Lung (tissue), 12 donors: ENCODE results near the gene LRP1. TPM values are rescaled to one million over a fixed set of nuclear protein-coding genes. Genes with fewer than 3 reads are reported as not detected.
A peak's percentile ranks its signal among the peaks of the same experiment; 100 is the strongest.

Source experiments
- ATAC-seq: fragments of 200-7000 bp; cut with Tn5 transposase; one replicate; pipeline ENCODE4 v1.9.1; 2020; ENCODE audit warnings: moderate number of reproducible peaks; ENCODE audit not compliant: insufficient read depth, low FRiP score
- DNase-seq, 3 donors: peaks; one replicate each; pipeline ENCODE4 v3.0.0-alpha.2; 2013 to 2017
- H3K27ac ChIP-seq, 2 donors: one replicate each; pipeline ENCODE4 v1.5.1; 2013; ENCODE audit warnings: mild to moderate bottlenecking in 2 of 2, moderate library complexity in 2 of 2, control low read depth in 1 of 2, inconsistent platforms in 1 of 2, low read depth in 1 of 2, low read length in 1 of 2
- H3K27me3 ChIP-seq, 3 donors: one replicate each; pipeline ENCODE4 v1.5.1; 2013; ENCODE audit warnings: low read length in 2 of 3; ENCODE audit not compliant: control insufficient read depth in 3 of 3, insufficient read depth in 3 of 3
- H3K36me3 ChIP-seq, 4 donors: one replicate each; pipeline ENCODE4 v1.5.1; 2013; ENCODE audit warnings: low read length in 4 of 4, mild to moderate bottlenecking in 1 of 4, moderate library complexity in 1 of 4; ENCODE audit not compliant: control insufficient read depth in 4 of 4, insufficient read depth in 4 of 4
- H3K4me1 ChIP-seq, 5 donors: one replicate each; pipeline ENCODE4 v1.5.1; 2013; ENCODE audit warnings: low read length in 5 of 5, mild to moderate bottlenecking in 2 of 5, moderate library complexity in 1 of 5; ENCODE audit not compliant: control insufficient read depth in 5 of 5, insufficient read depth in 5 of 5
- H3K4me3 ChIP-seq: one replicate; pipeline ENCODE4 v1.5.1; 2013; ENCODE audit warnings: mild to moderate bottlenecking, control low read depth, moderate library complexity
- H3K9ac ChIP-seq, 2 donors: one replicate each; pipeline ENCODE4 v1.5.1; 2013; ENCODE audit warnings: low read length in 2 of 2, control low read depth in 1 of 2; ENCODE audit not compliant: insufficient read depth in 1 of 2
- H3K9me3 ChIP-seq, 4 donors: one replicate each; pipeline ENCODE4 v1.5.1; 2013; ENCODE audit warnings: low read length in 3 of 4, mild to moderate bottlenecking in 1 of 4, moderate library complexity in 1 of 4; ENCODE audit not compliant: control insufficient read depth in 4 of 4, insufficient read depth in 3 of 4
- CTCF ChIP-seq: IDR thresholded peaks from 2 replicates; pipeline ENCODE4 v1.5.1; 2012; ENCODE audit warnings: mild to moderate bottlenecking; ENCODE audit errors: control extremely low read depth, extremely low read depth
- WGBS, 2 donors: extraction: QIAGEN DNeasy Blood & Tissue Kit; methylation state at CpG; one replicate each; pipeline ENCODE4 v1.1.7; 2013; 5-methylcytosine and 5-hydroxymethylcytosine counted together
- polyA plus RNA-seq, 2 donors: library from polyadenylated mRNA; stranded (reverse); fragments of 200-250 nt; gene quantifications; one replicate each; pipeline ENCODE4 v1.2.1, GENCODE V29; 2013
- total RNA-seq, 2 donors: library from RNA; depleted of rRNA in 1 of 2; stranded (reverse); fragments of >200 nt in 1 of 2; gene quantifications; one replicate each; pipeline ENCODE4 v1.2.1, GENCODE V29; 2014 to 2021
- donor health status: control.
- donor health status: control.
- donor health status: Bipolar disorder and iron deficiency.
- donor health status: healthy.
- donor health status: DM: yes; HTN: yes; CAD: no.

Gene LRP1
- total and polyA plus RNA-seq, 4 donors, result 52.6 to 338 (median 122) TPM

GRCh38 chr12:57219993-57220754 lies 91.9 kb downstream of the LRP1 start:
- 7 to 8% methylated on average over 20 to 38 of the region's 38 CpGs for WGBS, 2 donors
- Histone ChIP-seq H3K4me3 (no peak overlapping the region), H3K36me3 (no peaks in the 10 kb centered on the region), H3K4me1 (peaks cover 0 to 37% (median 12%) of the 10 kb centered on the region in 5 donors), H3K9me3 (peaks cover 0 to 4% (median 0%) of the 10 kb centered on the region in 4 donors), H3K27me3 (peaks cover 4 to 84% (median 66%) of the 10 kb centered on the region in 3 donors), H3K27ac (no peak overlapping the region), H3K9ac (no peak overlapping the region)
- no peak for TF ChIP-seq CTCF
- DNase-seq, result peak in 1 of 3 donors; percentile 40
- no peak for ATAC-seq

GRCh38 chr12:57220770-57221168 lies 92.5 kb downstream of the LRP1 start:
- WGBS, 2 donors, result 44 to 46% methylated on average over 1 of the region's 1 CpG

GRCh38 chr12:57221169-57221917 lies 93.1 kb downstream of the LRP1 start:
- no peak for TF ChIP-seq CTCF
- H3K27ac ChIP-seq, result no peak overlapping the region
- no peak overlapping the region for H3K4me3 ChIP-seq
- WGBS, 2 donors, result 14 to 15% methylated on average over 24 of the region's 24 CpGs
- ATAC-seq (no peak), DNase-seq (no peak)
- no peaks in the 10 kb centered on the region for H3K36me3 ChIP-seq
- peaks cover 9 to 85% (median 63%) of the 10 kb centered on the region in 3 donors for H3K27me3 ChIP-seq
- no peak overlapping the region for H3K9ac ChIP-seq
- H3K9me3 ChIP-seq, result peaks cover 0 to 4% (median 0%) of the 10 kb centered on the region in 4 donors
- peaks cover 0 to 37% (median 6%) of the 10 kb centered on the region in 5 donors for H3K4me1 ChIP-seq

More at GRCh38 chr12:57220770-57221168, 92.5 kb downstream of the LRP1 start:
- no peak for TF ChIP-seq CTCF
- no peak for ATAC-seq
- H3K4me1 ChIP-seq, result peaks cover 0 to 36% (median 10%) of the 10 kb centered on the region in 5 donors
- H3K27ac ChIP-seq, result no peak overlapping the region
- H3K9ac ChIP-seq, result no peak overlapping the region
- peaks cover 6 to 80% (median 65%) of the 10 kb centered on the region in 3 donors for H3K27me3 ChIP-seq
- H3K9me3 ChIP-seq, result peaks cover 0 to 4% (median 0%) of the 10 kb centered on the region in 4 donors
- DNase-seq, result no peak
- H3K4me3 ChIP-seq, result no peak overlapping the region
- no peaks in the 10 kb centered on the region for H3K36me3 ChIP-seq
